ENCODE results near the gene AHSA1. TPM values are rescaled to one million over a fixed set of nuclear protein-coding genes. Genes with fewer than 3 reads are reported as not detected.

Gene AHSA1
- total RNA-seq, 3 donors from 2014 or later = 81.0 to 121 (median 110) TPM

- no peak overlapping the region for H3K27ac ChIP-seq
- no peak for DNase-seq (ENCODE audit: low spot score in 2 of 2)
- H3K9me3 ChIP-seq = no peaks in the 10 kb centered on the region
- intact Hi-C loops (cut with DNase I; ENCODE audit: low total_unique reads) = no loop called here
- H3K27me3 ChIP-seq = no peaks in the 10 kb centered on the region
- H3K36me3 ChIP-seq = no peaks in the 10 kb centered on the region
- no peak for TF ChIP-seq POLR2AphosphoS5 (IDR thresholded peaks at IDR 0.05)
- no peak for TF ChIP-seq CTCF (IDR thresholded peaks at IDR 0.05)
- TF ChIP-seq POLR2A (IDR thresholded peaks at IDR 0.05) = no peak
- no peak overlapping the region for H3K4me3 ChIP-seq
- no peaks in the 10 kb centered on the region for H3K4me1 ChIP-seq
Measured at GRCh38 chr14:77490347-77490986, 32.6 kb downstream of the AHSA1 start.

- no peaks in the 10 kb centered on the region for H3K9me3 ChIP-seq
- no peak overlapping the region for H3K4me3 ChIP-seq
Measured at GRCh38 chr14:77491056-77491455, 33.2 kb downstream of the AHSA1 start.

GRCh38 chr14:77495334-77495733 is 37.4 kb downstream of the AHSA1 start:
- Histone ChIP-seq H3K4me1 (peaks cover 0 to 10% of the 10 kb centered on the region in 2 donors), H3K27ac (no peak overlapping the region), H3K4me3 (no peak overlapping the region), H3K27me3 (peaks cover 0 to 16% of the 10 kb centered on the region in 2 donors), H3K9me3 (no peaks in the 10 kb centered on the region), H3K36me3 (no peaks in the 10 kb centered on the region)
- intact Hi-C loops (cut with DNase I; ENCODE audit: low total_unique reads) = no loop called here
- TF ChIP-seq POLR2A (IDR thresholded peaks at IDR 0.05) (no peak), POLR2AphosphoS5 (IDR thresholded peaks at IDR 0.05) (no peak), CTCF (IDR thresholded peaks at IDR 0.05) (no peak)
- no peak for DNase-seq (ENCODE audit: low spot score in 2 of 2)

More at GRCh38 chr14:77491056-77491455, 33.2 kb downstream of the AHSA1 start:
- H3K27ac ChIP-seq = no peak overlapping the region
- TF ChIP-seq CTCF (IDR thresholded peaks at IDR 0.05) (no peak), POLR2A (IDR thresholded peaks at IDR 0.05) (no peak)
- no peak for DNase-seq (ENCODE audit: low spot score in 2 of 2)
- intact Hi-C loops (cut with DNase I; ENCODE audit: low total_unique reads) = no loop called here
- no peaks in the 10 kb centered on the region for H3K36me3 ChIP-seq
- no peaks in the 10 kb centered on the region for H3K4me1 ChIP-seq
- no peaks in the 10 kb centered on the region for H3K27me3 ChIP-seq

- TF ChIP-seq CTCF (IDR thresholded peaks at IDR 0.05) (no peak), POLR2A (IDR thresholded peaks at IDR 0.05) (no peak), POLR2AphosphoS5 (IDR thresholded peaks at IDR 0.05) (no peak)
- H3K27me3 ChIP-seq = peaks cover 0 to 16% of the 10 kb centered on the region in 2 donors
- H3K4me1 ChIP-seq = peaks cover 0 to 10% of the 10 kb centered on the region in 2 donors
- no peaks in the 10 kb centered on the region for H3K36me3 ChIP-seq
- intact Hi-C loops (cut with DNase I; ENCODE audit: low total_unique reads) = no loop called here
- peaks cover 0 to under 1% of the 10 kb centered on the region in 2 donors for H3K9me3 ChIP-seq
- no peak within 1 kb of the TSS for H3K27ac ChIP-seq
- H3K4me3 ChIP-seq = peak within 1 kb of the TSS; percentile 35 to 79 (median 55)
- DNase-seq (ENCODE audit: low spot score in 2 of 2) = no peak
Measured at GRCh38 chr14:77498120-77498979, 40.5 kb downstream of the AHSA1 start, which contains the start of gene ISM2. Gene ISM2, minus strand, starts transcription at chr14:77498816. Its CDS starts 23 bp downstream, at chr14:77498793.
